Measurements from ENCODE around the gene GNL2.

DNA sequence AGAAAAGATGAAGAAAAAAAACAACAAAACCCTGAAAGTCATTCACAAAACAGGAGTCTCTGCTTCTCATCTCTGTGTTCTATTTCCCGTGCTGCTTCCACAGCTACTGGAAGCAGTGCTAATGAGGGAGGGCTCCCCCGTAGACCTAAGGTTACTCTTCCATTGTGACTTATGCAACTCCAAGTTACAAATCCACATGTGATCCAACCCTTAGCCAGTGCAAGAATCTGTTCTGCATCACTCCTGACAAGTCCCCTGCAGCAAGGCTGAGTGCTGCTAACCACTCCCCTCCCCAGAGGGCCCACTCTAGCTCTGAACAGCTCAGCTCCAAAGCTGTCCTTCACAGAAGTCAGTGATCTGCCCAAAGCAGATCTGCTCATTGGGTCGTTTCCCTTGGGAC, 28.7 kb downstream of the GNL2 start:
- TF ChIP-seq, protein P1, sequence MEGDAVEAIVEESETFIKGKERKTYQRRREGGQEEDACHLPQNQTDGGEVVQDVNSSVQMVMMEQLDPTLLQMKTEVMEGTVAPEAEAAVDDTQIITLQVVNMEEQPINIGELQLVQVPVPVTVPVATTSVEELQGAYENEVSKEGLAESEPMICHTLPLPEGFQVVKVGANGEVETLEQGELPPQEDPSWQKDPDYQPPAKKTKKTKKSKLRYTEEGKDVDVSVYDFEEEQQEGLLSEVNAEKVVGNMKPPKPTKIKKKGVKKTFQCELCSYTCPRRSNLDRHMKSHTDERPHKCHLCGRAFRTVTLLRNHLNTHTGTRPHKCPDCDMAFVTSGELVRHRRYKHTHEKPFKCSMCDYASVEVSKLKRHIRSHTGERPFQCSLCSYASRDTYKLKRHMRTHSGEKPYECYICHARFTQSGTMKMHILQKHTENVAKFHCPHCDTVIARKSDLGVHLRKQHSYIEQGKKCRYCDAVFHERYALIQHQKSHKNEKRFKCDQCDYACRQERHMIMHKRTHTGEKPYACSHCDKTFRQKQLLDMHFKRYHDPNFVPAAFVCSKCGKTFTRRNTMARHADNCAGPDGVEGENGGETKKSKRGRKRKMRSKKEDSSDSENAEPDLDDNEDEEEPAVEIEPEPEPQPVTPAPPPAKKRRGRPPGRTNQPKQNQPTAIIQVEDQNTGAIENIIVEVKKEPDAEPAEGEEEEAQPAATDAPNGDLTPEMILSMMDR (conservative IDR thresholded peaks at IDR 0.05), result no peak
- TF ChIP-seq EZH2 (IDR thresholded peaks at IDR 0.05; ENCODE audit: low read depth), result no peak

All from PC-9 (cell line).